GM18526 (cell line): Measurements from ENCODE around the gene GMNC.

ENCODE experiments used
- POLR2A ChIP-seq: IDR thresholded peaks from 3 replicates; pipeline ENCODE4 v1.6.1; 2011; ENCODE audit not compliant: insufficient read length; ENCODE audit errors: extremely low read depth

Gene GMNC

GRCh38 chr3:190862209-190863118 is at the start of gene GMNC:
Gene GMNC (minus strand): TSS chr3:190862694. CDS start chr3:190862615, 79 bp downstream.
- no peak for TF ChIP-seq POLR2A

GRCh38 chr3:190911382-190911781 is 48.9 kb upstream of the GMNC start:
- TF ChIP-seq POLR2A: no peak

GRCh38 chr3:190909908-190910307 is 47.4 kb upstream of the GMNC start:
- no peak for TF ChIP-seq POLR2A

- TF ChIP-seq POLR2A: no peak
These were observed 40.7 kb upstream of the GMNC start for GRCh38 chr3:190903156-190903555.

- TF ChIP-seq POLR2A: no peak
These were observed 39.8 kb upstream of the GMNC start for GRCh38 chr3:190902292-190902691.

GRCh38 chr3:190892395-190892902 is 30.0 kb upstream of the GMNC start:
- no peak for TF ChIP-seq POLR2A

- no peak for TF ChIP-seq POLR2A
These were observed 24.5 kb upstream of the GMNC start for GRCh38 chr3:190886945-190887344.

- TF ChIP-seq POLR2A: no peak
These were observed 21.7 kb upstream of the GMNC start for GRCh38 chr3:190883973-190884832.

GRCh38 chr3:190883141-190883540 is 20.6 kb upstream of the GMNC start:
- TF ChIP-seq POLR2A: no peak

- no peak for TF ChIP-seq POLR2A
These were observed 15.4 kb upstream of the GMNC start for GRCh38 chr3:190877925-190878324.

- no peak for TF ChIP-seq POLR2A
These were observed 7.6 kb upstream of the GMNC start for GRCh38 chr3:190870127-190870526.

GRCh38 chr3:190867071-190867470 is 4.6 kb upstream of the GMNC start:
- TF ChIP-seq POLR2A: no peak

GRCh38 chr3:190865828-190866227 is 3.3 kb upstream of the GMNC start:
- no peak for TF ChIP-seq POLR2A

- TF ChIP-seq POLR2A: no peak
These were observed 2.9 kb upstream of the GMNC start for GRCh38 chr3:190865419-190865818.

GRCh38 chr3:190864002-190864401 is 1.5 kb upstream of the GMNC start:
- no peak for TF ChIP-seq POLR2A

GRCh38 chr3:190863119-190863465 is 598 bp upstream of the GMNC start:
- TF ChIP-seq POLR2A: no peak

GRCh38 chr3:190860521-190860920 is 2.0 kb downstream of the GMNC start:
- TF ChIP-seq POLR2A: no peak

GRCh38 chr3:190855151-190855550 is 7.3 kb downstream of the GMNC start:
- no peak for TF ChIP-seq POLR2A
